ENCODE data around the gene NDEL1.

The NDEL1 gene

GRCh38 chr17:8451933-8452614 is 16.4 kb downstream of the NDEL1 start:
- no peak overlapping the region for H2AFZ ChIP-seq
- no peak overlapping the region for H3K27ac ChIP-seq
- no peaks in the 10 kb centered on the region for H3K36me3 ChIP-seq (ENCODE audit: control insufficient read depth, insufficient read depth, low read length)
- no peak overlapping the region for H3K4me2 ChIP-seq (ENCODE audit: low read length)
- no peak overlapping the region for H3K9ac ChIP-seq
- peaks cover 13% of the 10 kb centered on the region for H3K79me2 ChIP-seq
- no peaks in the 10 kb centered on the region for H3K9me3 ChIP-seq (ENCODE audit: control insufficient read depth, low read length)
- no peaks in the 10 kb centered on the region for H3K4me1 ChIP-seq
- no peaks in the 10 kb centered on the region for H3K27me3 ChIP-seq (ENCODE audit: control insufficient read depth, insufficient read depth, low read length)
- no peak overlapping the region for H3K4me3 ChIP-seq (ENCODE audit: low read depth, low read length)
- no peak for TF ChIP-seq CTCF (IDR thresholded peaks at IDR 0.05)

- Histone ChIP-seq H3K36me3 (ENCODE audit: control insufficient read depth, insufficient read depth, low read length) (no peaks in the 10 kb centered on the region), H3K4me3 (ENCODE audit: low read depth, low read length) (no peak overlapping the region), H3K4me1 (no peaks in the 10 kb centered on the region)
Measured at GRCh38 chr17:8453326-8453725, 17.6 kb downstream of the NDEL1 start.

GRCh38 chr17:8455665-8456209 is 20.1 kb downstream of the NDEL1 start:
- Histone ChIP-seq H3K79me2 (peaks cover 22% of the 10 kb centered on the region), H3K4me3 (ENCODE audit: low read depth, low read length) (no peak overlapping the region), H3K4me1 (no peaks in the 10 kb centered on the region), H3K9me3 (ENCODE audit: control insufficient read depth, low read length) (no peaks in the 10 kb centered on the region), H2AFZ (no peak overlapping the region), H3K4me2 (ENCODE audit: low read length) (no peak overlapping the region), H3K27me3 (ENCODE audit: control insufficient read depth, insufficient read depth, low read length) (no peaks in the 10 kb centered on the region), H3K27ac (no peak overlapping the region), H3K9ac (no peak overlapping the region), H3K36me3 (ENCODE audit: control insufficient read depth, insufficient read depth, low read length) (no peaks in the 10 kb centered on the region)
- TF ChIP-seq CTCF (IDR thresholded peaks at IDR 0.05), result no peak

More at GRCh38 chr17:8453326-8453725, 17.6 kb downstream of the NDEL1 start:
- no peak overlapping the region for H3K27ac ChIP-seq
- no peaks in the 10 kb centered on the region for H3K27me3 ChIP-seq (ENCODE audit: control insufficient read depth, insufficient read depth, low read length)
- no peaks in the 10 kb centered on the region for H3K9me3 ChIP-seq (ENCODE audit: control insufficient read depth, low read length)
- no peak overlapping the region for H3K4me2 ChIP-seq (ENCODE audit: low read length)
- TF ChIP-seq CTCF (IDR thresholded peaks at IDR 0.05), result no peak
- no peak overlapping the region for H3K9ac ChIP-seq
- peaks cover 13% of the 10 kb centered on the region for H3K79me2 ChIP-seq
- H2AFZ ChIP-seq, result no peak overlapping the region

- Histone ChIP-seq H3K27ac (no peak overlapping the region), H3K79me2 (peaks cover 29% of the 10 kb centered on the region), H3K4me3 (ENCODE audit: low read depth, low read length) (no peak overlapping the region), H3K9ac (no peak overlapping the region), H3K4me1 (no peaks in the 10 kb centered on the region), H3K36me3 (ENCODE audit: control insufficient read depth, insufficient read depth, low read length) (no peaks in the 10 kb centered on the region), H2AFZ (no peak overlapping the region), H3K27me3 (ENCODE audit: control insufficient read depth, insufficient read depth, low read length) (no peaks in the 10 kb centered on the region), H3K4me2 (ENCODE audit: low read length) (no peak overlapping the region), H3K9me3 (ENCODE audit: control insufficient read depth, low read length) (no peaks in the 10 kb centered on the region)
- no peak for TF ChIP-seq CTCF (IDR thresholded peaks at IDR 0.05)
Measured at GRCh38 chr17:8458128-8458527, 22.4 kb downstream of the NDEL1 start.

- Histone ChIP-seq H3K4me1 (no peaks in the 10 kb centered on the region), H3K4me3 (ENCODE audit: low read depth, low read length) (no peak overlapping the region), H3K36me3 (ENCODE audit: control insufficient read depth, insufficient read depth, low read length) (no peaks in the 10 kb centered on the region), H3K9me3 (ENCODE audit: control insufficient read depth, low read length) (no peaks in the 10 kb centered on the region), H2AFZ (no peak overlapping the region), H3K27me3 (ENCODE audit: control insufficient read depth, insufficient read depth, low read length) (no peaks in the 10 kb centered on the region), H3K9ac (no peak overlapping the region), H3K79me2 (peaks cover 32% of the 10 kb centered on the region), H3K27ac (no peak overlapping the region), H3K4me2 (ENCODE audit: low read length) (no peak overlapping the region)
- no peak for TF ChIP-seq CTCF (IDR thresholded peaks at IDR 0.05)
Measured at GRCh38 chr17:8459107-8459506, 23.4 kb downstream of the NDEL1 start.
